Smooth muscle cell (in vitro differentiated cells): Measurements from ENCODE around the gene SMTNL1. TPM values are rescaled to one million over a fixed set of nuclear protein-coding genes. Genes with fewer than 3 reads are reported as not detected.

Source experiments
- DNase-seq: peaks from one replicate; lab custom pipeline; 2025; ENCODE audit not compliant: unreplicated experiment; lab: John Stamatoyannopoulos, UW
- H2AFZ ChIP-seq: fragments of 200-600 bp; sonication (generic); 2 replicates; pipeline ENCODE4 v1.6.0; 2016; ENCODE audit warnings: antibody characterized with exemption, low read depth, mild to moderate bottlenecking
- H3F3A ChIP-seq: fragments of 200-600 bp; sonication (generic); 2 replicates; pipeline ENCODE4 v1.6.0; 2017; ENCODE audit warnings: antibody characterized with exemption, low read depth
- H3K27ac ChIP-seq: fragments of 200-600 bp; sonication (generic); 2 replicates; pipeline ENCODE4 v1.5.1; 2016; ENCODE audit warnings: low read depth, mild to moderate bottlenecking
- H3K27me3 ChIP-seq: fragments of 200-600 bp; sonication (generic); 2 replicates; pipeline ENCODE4 v1.6.1; 2016; ENCODE audit warnings: low read depth, mild to moderate bottlenecking
- H3K36me3 ChIP-seq: fragments of 200-600 bp; sonication (generic); 2 replicates; pipeline ENCODE4 v1.5.1; 2016; ENCODE audit warnings: low read depth
- H3K4me1 ChIP-seq: fragments of 200-600 bp; sonication (generic); 2 replicates; pipeline ENCODE4 v1.5.1; 2016; ENCODE audit warnings: low read depth
- H3K4me2 ChIP-seq: fragments of 200-600 bp; sonication (generic); 2 replicates; pipeline ENCODE4 v1.6.0; 2016; ENCODE audit warnings: mild to moderate bottlenecking
- H3K4me3 ChIP-seq: fragments of 200-600 bp; sonication (generic); 2 replicates; pipeline ENCODE4 v1.5.1; 2016; ENCODE audit warnings: mild to moderate bottlenecking
- H3K79me2 ChIP-seq: fragments of 200-600 bp; sonication (generic); 2 replicates; pipeline ENCODE4 v1.6.0; 2016; ENCODE audit warnings: low read depth, mild to moderate bottlenecking
- H3K9ac ChIP-seq: fragments of 200-600 bp; sonication (generic); 2 replicates; pipeline ENCODE4 v1.6.0; 2016; ENCODE audit warnings: low read depth
- H3K9me3 ChIP-seq: fragments of 200-600 bp; sonication (generic); replicated peaks from 2 replicates; pipeline ENCODE4 v1.5.1; 2016; ENCODE audit warnings: low read depth
- H4K20me1 ChIP-seq: fragments of 200-600 bp; sonication (generic); 2 replicates; pipeline ENCODE4 v1.6.0; 2016; ENCODE audit warnings: low read depth
- CTCF ChIP-seq: fragments of 200-600 bp; sonication (generic); IDR thresholded peaks from 2 replicates; pipeline ENCODE4 v1.5.1; 2017; ENCODE audit warnings: borderline replicate concordance, mild to moderate bottlenecking, antibody characterized with exemption; ENCODE audit not compliant: insufficient read depth, poor library complexity, severe bottlenecking
- WGBS: methylation state at CpG from one replicate; pipeline ENCODE4 v1.1.7; 2016; ENCODE audit warnings: low lambda C conversion rate; 5-methylcytosine and 5-hydroxymethylcytosine counted together
- polyA plus RNA-seq: library from polyadenylated mRNA; unstranded; fragments of >200 nt; fragmentation: Nextera tagmentation; extraction: Ambion mirVana; gene quantifications from 2 replicates; pipeline ENCODE4 v1.2.1, GENCODE V29; 2016
- total RNA-seq: library from RNA; depleted of rRNA; stranded (reverse); fragments of >200 nt; gene quantifications from 2 replicates; pipeline ENCODE4 v1.2.3, GENCODE V29; 2014

The SMTNL1 gene
- total and polyA plus RNA-seq, 2 experiments from 2014 or later = not detected

DNA sequence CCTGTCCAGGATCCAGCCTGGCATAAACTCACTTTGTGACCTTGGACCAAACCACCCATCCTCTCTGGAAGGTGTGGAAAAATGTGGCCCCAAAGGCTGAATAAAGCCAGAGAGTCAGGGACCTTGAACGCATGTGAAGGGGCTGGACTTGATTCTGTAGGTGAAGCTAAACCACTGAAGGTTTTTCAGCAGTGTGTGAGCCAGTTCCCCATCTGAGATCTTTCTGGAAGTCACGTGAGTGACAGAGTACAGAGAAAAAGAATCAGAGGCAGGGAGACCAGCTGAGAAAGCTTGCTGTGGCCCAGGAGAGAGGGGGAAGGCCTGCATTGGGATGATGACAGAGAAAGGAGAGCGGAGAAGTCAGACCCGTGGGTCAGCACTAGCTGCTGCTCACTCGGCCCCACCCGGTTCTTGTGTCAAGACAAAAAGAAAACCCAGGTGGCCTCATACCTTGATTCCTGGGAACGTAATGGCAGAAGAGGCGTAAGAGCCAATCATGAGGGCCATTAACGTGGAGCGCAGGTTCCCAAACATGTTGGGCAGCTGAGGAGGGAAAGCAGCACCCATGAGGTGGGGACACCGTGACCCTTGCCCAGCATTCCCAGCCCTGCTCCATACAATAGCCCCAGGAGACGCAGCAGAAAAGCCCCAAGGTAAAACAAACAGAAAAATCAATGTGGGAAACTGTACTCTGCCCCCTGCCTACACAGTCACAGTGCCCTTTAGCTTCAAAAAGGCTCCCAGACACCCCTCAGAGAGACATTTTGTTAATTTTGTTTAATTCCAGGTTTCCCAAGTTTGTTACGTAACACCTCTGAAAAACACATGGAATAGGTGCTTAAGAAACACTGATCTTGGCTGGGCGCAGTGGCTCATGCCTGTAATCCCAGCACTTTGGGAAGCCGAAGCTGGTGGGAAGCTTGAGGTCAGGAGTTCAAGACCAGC, 39.8 kb upstream of the SMTNL1 start:
- WGBS = 96% methylated on average over 15 of the region's 15 CpGs
- DNase-seq = no peak
- Histone ChIP-seq H3K4me2 (no peak overlapping the region), H3K79me2 (no peaks in the 10 kb centered on the region), H3K27ac (no peak overlapping the region), H3K9ac (no peak overlapping the region), H3K36me3 (no peaks in the 10 kb centered on the region), H3F3A (no peaks in the 10 kb centered on the region), H4K20me1 (no peaks in the 10 kb centered on the region), H2AFZ (no peak overlapping the region), H3K27me3 (no peaks in the 10 kb centered on the region), H3K4me3 (no peak overlapping the region), H3K9me3 (no peaks in the 10 kb centered on the region), H3K4me1 (peaks cover 3% of the 10 kb centered on the region)
- TF ChIP-seq CTCF = no peak

DNA sequence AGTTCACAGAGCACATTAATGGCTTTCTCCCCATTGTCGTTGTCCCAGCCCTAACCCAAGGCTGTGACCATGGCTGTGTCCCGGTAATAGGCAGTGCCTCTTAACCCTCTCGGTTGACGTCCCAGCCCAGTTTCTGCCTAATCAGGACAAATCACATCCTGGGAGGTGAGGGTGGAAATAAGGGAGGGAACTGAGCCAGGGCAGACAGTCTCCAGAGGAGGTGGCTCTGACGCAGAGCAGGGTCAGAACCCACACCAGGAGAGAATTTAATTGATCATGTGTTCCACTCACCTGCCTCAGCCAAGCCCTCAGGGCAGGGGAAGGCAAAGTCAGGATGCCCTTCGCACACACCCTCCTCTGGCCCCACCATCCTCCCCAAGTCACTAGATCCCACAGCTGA, 38.9 kb upstream of the SMTNL1 start:
- Histone ChIP-seq H3K27ac (no peak overlapping the region), H3K36me3 (no peaks in the 10 kb centered on the region), H2AFZ (no peak overlapping the region), H3K79me2 (no peaks in the 10 kb centered on the region), H3K27me3 (no peaks in the 10 kb centered on the region), H3K9me3 (no peaks in the 10 kb centered on the region), H3K9ac (no peak overlapping the region), H3K4me1 (peaks cover 3% of the 10 kb centered on the region), H4K20me1 (no peaks in the 10 kb centered on the region), H3K4me2 (no peak overlapping the region), H3K4me3 (no peak overlapping the region), H3F3A (no peaks in the 10 kb centered on the region)
- TF ChIP-seq CTCF = no peak
- no peak for DNase-seq
- WGBS = 92% methylated on average over 6 of the region's 6 CpGs

DNA sequence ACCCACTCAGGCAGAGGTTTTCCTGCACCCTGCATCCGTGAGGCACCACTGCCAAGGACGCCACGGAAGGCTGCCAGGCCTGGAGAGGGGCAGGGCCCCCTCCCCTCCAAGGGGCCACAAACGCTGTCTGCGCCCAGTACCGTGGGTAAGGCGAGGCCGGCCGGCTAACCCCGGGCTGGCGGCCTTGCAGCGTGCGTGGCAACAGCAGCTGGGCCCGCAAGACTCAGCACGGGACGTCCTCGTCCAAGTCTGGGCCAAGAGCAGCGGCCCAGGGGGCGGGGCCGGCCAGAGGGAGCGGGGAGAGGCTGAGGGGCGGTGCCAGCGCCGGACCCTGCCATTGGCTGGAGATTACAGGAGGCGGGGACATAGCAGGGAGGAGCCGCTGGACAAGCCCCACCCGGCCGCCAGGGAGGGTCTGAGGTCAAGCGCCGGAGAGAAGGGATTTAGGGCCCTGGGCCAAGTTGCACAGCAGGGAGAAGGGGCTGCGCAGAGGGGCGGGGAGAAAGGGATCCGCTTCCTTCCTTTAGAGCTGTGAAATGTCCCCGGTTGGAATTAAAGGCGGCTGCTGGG, 37.9 kb upstream of the SMTNL1 start:
- H3F3A ChIP-seq = no peaks in the 10 kb centered on the region
- H3K9me3 ChIP-seq = no peaks in the 10 kb centered on the region
- H4K20me1 ChIP-seq = no peaks in the 10 kb centered on the region
- 7% methylated on average over 33 of the region's 35 CpGs for WGBS
- H3K79me2 ChIP-seq = no peaks in the 10 kb centered on the region
- H3K9ac ChIP-seq = no peak overlapping the region
- no peak for TF ChIP-seq CTCF
- H3K4me2 ChIP-seq = peak overlapping the region; percentile 82
- H3K4me3 ChIP-seq = peak overlapping the region; percentile 37
- peak overlapping the region; percentile 49 for H2AFZ ChIP-seq
- H3K4me1 ChIP-seq = peaks cover 3% of the 10 kb centered on the region
- no peaks in the 10 kb centered on the region for H3K36me3 ChIP-seq
- peak; percentile 80 for DNase-seq
- H3K27me3 ChIP-seq = no peaks in the 10 kb centered on the region
- H3K27ac ChIP-seq = no peak overlapping the region
